Stimulated activated CD4-positive, alpha-beta T cell treated with anti-CD3 and anti-CD28 coated beads, Interleukin-4, amount 100 ng/mL, for 1 hour (primary cell): ENCODE measurements around the gene MYO9A.

Source experiments
- DNase-seq: peaks from one replicate; pipeline ENCODE4 v3.0.0-alpha.2; 2020

The MYO9A gene

GRCh38 chr15:71779073-71779797, 338.7 kb downstream of the MYO9A start:
- DNase-seq, result no peak

DNA sequence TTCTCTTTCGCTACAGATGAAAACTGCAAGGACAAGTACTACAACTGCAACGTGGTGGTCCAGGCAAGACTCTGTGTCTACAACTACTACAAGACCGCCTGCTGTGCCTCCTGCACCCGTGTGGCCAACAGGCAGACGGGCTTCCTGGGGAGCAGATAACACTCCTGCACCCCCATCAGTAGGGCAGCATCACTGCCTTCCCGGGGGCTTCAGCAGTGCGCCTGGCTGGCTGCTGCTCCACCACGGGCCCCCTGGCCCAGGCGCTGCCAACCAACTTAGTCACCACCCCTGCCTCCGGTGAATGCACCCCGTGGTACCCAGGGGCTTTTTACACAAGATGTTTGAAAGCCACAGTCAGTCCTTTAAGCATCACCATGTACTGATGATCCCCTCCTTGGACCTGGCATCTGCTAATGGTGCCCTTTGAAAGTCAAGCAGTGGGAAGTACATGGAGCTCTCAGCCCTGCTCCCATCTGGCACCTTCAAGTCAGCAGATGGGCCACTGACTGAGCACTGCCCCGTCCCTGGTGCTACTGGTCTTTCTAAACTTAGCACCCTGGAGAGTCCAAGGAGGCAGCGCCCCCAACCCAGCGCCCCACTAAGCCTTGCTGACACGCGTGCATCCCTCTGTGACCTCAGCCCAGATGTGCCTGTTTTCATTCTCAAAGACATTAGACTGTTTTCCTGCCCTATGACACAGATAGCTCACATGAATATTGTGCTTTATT, 340.6 kb downstream of the MYO9A start:
- no peak for DNase-seq

DNA sequence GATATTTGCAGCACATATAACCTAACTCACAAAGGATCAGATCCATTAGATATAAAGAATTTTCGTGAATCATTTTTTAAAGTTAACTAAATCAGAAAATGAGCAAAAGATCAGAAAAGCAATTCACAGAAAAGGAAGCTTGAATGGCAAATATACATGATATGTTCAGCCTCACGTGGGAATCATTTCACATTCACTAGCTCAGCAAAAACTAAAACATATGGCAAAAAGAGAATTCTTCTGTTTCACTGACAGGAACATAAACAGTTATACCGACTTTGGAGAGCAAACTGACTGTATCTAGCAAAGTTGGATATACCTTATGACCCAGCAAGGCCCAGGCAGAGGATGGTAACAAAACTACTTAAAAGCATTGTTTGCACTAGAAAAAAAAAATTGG, 341.6 kb downstream of the MYO9A start:
- no peak for DNase-seq

DNA sequence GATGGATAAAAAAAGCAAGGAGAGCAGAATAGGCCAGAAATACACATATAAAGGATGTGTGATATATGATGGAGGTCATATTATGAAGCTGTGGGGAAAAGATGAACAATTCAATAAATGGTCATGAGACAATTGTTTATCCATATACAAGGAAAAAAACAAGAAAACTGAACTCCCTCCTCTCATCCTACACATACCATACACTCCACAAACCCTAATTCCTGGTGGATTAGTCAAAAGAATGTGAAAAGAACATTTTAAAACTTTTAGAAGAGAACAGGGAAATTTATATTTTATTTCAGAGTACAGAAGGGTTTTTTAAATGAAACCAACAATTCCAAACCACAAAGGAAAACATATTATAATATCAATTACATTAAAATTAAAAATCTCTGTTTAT, 342.1 kb downstream of the MYO9A start:
- no peak for DNase-seq

- no peak for DNase-seq
Observed at GRCh38 chr15:71773206-71773859, 344.6 kb downstream of the MYO9A start.
